Measurements from ENCODE around the gene SCAF4.
"Not testable (repeated sequence)": the region's sequence is repeated elsewhere in the genome, so short reads cannot be mapped to it uniquely, and the experiment has no call there.

Gene SCAF4

DNA sequence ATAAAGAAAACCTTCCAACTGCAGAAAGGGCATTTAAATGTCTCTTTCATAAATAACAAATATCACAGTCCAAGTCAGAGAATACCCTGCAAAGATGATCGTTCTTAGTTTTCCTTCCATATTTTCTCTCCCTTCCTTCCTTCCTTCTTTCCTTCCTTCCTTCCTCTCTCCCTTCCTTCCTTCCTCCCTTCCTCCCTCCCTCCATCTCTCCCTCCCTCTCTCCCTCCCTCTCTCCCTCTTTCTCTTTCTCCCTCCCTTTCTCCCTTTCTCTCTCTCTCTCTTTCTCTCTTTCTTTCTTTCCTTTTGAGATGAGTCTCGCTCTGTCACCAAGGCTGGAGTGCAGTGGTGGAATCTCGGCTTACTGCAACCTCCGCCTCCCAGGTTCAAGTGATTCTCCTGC lies 29.0 kb upstream of the SCAF4 start:
- TF ChIP-seq TAF1 (IDR thresholded peaks at IDR 0.05; ENCODE audit: borderline replicate concordance, low read depth, low read length) (no peak), POLR2AphosphoS5 (IDR thresholded peaks at IDR 0.05; ENCODE audit: low read depth, low read length) (no peak), POLR2A (IDR thresholded peaks at IDR 0.05; ENCODE audit: low read depth, low read length) (no peak)
- DNase-seq (ENCODE audit: insufficient read length) (no peak), FAIRE-seq (no peak)

DNA sequence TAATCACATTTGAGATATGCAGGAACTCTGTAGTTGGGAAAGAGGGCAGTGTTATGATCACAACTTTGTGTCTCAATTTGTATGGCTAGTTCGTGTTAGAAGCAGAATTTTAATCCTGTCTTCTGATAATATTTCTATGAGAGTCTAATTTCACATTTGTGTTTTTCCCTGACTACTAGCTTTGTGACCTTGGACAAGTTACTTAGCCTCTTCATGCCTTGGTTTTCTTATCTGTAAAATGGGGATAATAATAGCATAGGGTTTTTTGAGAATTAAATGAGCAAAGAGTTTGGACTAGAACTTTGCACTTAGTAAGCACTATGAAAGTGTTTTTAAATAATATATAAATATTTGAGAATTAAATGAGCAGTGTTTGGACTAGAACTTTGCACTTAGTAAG lies 24.9 kb upstream of the SCAF4 start:
- TF ChIP-seq POLR2AphosphoS5 (IDR thresholded peaks at IDR 0.05; ENCODE audit: low read depth, low read length) (no peak), TAF1 (IDR thresholded peaks at IDR 0.05; ENCODE audit: borderline replicate concordance, low read depth, low read length) (no peak), POLR2A (IDR thresholded peaks at IDR 0.05; ENCODE audit: low read depth, low read length) (no peak)
- DNase-seq (ENCODE audit: insufficient read length) (no peak), FAIRE-seq (no peak)

DNA sequence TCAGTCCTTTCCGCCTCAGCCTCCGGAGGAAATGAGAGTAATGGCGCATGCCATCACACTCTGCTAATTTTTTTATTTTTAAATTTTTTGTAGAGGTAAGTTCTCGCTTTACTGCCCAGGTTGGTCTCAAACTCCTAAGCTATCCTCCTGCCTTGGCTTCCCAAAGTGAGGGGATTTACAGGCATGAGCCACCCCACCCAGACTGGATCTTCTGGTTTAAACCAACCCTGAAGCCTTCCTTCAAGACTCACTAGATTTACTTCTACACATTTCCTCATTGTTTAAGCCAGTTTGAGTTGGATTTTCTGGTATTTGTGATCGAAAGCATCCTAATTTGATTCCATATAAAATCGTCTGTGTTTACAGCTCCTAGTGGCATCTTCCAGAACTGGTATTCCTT lies 23.1 kb upstream of the SCAF4 start:
- TF ChIP-seq POLR2A (IDR thresholded peaks at IDR 0.05; ENCODE audit: low read depth, low read length) = no peak
- TF ChIP-seq TAF1 (IDR thresholded peaks at IDR 0.05; ENCODE audit: borderline replicate concordance, low read depth, low read length) = no peak
- TF ChIP-seq POLR2AphosphoS5 (IDR thresholded peaks at IDR 0.05; ENCODE audit: low read depth, low read length) = no peak
- FAIRE-seq (no peak), DNase-seq (ENCODE audit: insufficient read length) (no peak)

DNA sequence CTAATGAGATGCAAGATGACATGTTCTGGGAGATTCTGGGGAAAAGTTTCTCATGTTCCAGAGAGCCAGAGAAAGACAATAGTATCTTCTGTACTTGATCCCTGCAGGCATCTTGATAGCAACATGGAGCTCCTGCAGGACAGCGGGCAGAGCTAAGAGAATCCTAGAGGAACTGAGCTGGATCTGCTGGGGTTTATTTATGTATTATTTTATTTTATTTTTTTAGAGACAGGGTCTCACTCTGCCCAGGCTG lies 22.7 kb upstream of the SCAF4 start:
- TF ChIP-seq POLR2AphosphoS5 (IDR thresholded peaks at IDR 0.05; ENCODE audit: low read depth, low read length) = no peak
- no peak for TF ChIP-seq POLR2A (IDR thresholded peaks at IDR 0.05; ENCODE audit: low read depth, low read length)
- no peak for TF ChIP-seq TAF1 (IDR thresholded peaks at IDR 0.05; ENCODE audit: borderline replicate concordance, low read depth, low read length)
- no peak for DNase-seq (ENCODE audit: insufficient read length)
- FAIRE-seq = no peak

DNA sequence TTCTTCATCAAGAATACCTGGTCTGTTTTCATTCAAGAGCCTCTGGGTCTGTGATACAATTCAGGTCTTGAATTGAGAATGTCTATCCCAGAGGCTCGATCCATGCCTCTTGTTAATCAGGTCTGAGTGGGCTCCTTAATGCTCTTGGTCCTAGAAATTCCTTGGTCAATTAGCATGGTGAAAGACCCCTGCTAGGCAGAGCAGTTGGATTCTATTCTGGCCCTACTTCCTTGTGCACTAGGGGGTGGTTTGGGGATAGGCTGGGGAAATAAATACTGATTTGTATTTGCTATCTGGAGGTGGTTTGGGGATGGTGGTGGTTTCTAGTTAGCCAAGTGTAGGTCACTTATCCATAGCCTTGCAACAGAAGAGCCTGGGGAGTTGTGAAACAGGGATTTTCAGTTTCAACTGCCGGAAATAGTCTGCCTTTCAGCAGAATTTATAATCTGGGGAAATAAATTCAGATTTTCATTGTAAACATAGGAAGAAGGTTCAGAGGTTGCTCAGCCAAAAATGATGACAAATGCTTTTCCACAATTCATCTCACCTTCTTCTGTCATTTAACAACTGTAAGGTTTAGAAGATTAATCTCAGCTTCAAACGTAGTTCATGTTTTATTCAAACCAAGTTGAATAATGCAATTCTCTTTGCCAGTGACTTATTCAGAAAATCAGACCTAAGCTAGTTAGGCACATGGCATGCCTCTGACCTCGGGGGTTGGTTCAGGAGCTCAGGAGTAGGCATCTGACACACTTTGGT lies 22.2 kb upstream of the SCAF4 start:
- TF ChIP-seq TAF1 (IDR thresholded peaks at IDR 0.05; ENCODE audit: borderline replicate concordance, low read depth, low read length) (no peak), POLR2A (IDR thresholded peaks at IDR 0.05; ENCODE audit: low read depth, low read length) (no peak), POLR2AphosphoS5 (IDR thresholded peaks at IDR 0.05; ENCODE audit: low read depth, low read length) (no peak)
- no peak for DNase-seq (ENCODE audit: insufficient read length)
- FAIRE-seq = no peak

DNA sequence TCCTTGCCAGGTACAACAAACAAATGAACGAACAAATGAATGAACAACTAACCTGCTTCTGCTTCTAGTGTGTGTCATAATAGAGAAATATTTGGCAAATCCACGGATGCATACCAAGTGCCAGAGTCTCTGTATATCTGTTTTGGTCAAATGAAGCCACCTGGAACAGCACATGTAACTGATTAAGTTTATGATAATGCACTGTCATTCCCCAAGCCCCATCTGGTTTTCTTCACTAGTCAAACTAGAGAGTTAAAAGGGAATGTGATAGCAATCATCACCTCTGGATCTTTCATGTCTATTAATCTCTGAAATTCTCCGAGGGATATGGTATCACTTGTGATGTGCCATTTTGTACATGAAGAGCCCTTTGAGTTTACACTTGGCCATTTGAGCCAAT lies 21.0 kb upstream of the SCAF4 start:
- FAIRE-seq (no peak), DNase-seq (ENCODE audit: insufficient read length) (no peak)
- TF ChIP-seq TAF1 (IDR thresholded peaks at IDR 0.05; ENCODE audit: borderline replicate concordance, low read depth, low read length) = no peak
- no peak for TF ChIP-seq POLR2A (IDR thresholded peaks at IDR 0.05; ENCODE audit: low read depth, low read length)
- TF ChIP-seq POLR2AphosphoS5 (IDR thresholded peaks at IDR 0.05; ENCODE audit: low read depth, low read length) = no peak

DNA sequence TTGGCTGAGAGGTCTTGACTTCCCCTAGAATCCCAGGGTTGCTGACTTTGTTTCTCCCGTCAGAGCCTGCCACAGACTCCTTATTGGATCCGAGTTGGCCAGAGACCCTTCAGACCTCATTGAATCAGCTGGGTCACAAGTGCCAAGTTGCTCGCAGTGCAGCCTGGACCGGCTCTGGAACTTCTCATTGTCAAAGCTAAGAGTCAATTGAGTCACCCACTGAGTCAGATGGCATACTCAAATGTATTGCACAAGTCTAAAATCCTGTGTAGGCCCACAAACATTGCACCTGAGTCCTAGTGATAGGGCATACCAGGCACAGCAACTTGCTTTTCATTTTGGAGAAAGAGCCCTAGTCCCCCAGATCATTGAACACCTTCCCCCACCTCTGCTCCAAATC lies 20.4 kb upstream of the SCAF4 start:
- DNase-seq (ENCODE audit: insufficient read length) (no peak), FAIRE-seq (no peak)

DNA sequence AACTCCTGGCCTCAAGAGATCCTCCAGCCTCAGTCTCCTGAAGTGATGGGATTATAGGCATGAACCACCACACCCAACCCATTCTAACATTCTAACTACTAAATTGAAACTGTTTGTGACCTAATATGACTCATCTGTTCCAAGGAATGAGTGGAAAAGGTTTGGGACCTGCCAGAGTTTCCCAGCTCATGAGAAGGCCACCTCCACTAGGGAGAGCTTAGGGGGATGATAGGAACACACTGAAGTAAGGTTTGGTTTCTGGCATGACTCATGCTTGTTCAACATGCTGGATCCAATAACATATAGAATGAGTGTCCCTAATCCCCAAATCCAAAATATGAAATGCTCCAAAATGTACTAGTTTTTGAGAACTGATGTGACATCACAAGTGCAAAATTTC lies 18.9 kb upstream of the SCAF4 start:
- no peak for DNase-seq (ENCODE audit: insufficient read length)
- FAIRE-seq = no peak
- no peak for TF ChIP-seq TAF1 (IDR thresholded peaks at IDR 0.05; ENCODE audit: borderline replicate concordance, low read depth, low read length)

More for the DNA sequence above, 20.4 kb upstream of the SCAF4 start:
- TF ChIP-seq TAF1 (IDR thresholded peaks at IDR 0.05; ENCODE audit: borderline replicate concordance, low read depth, low read length) = no peak
- no peak for TF ChIP-seq POLR2A (IDR thresholded peaks at IDR 0.05; ENCODE audit: low read depth, low read length)
- TF ChIP-seq POLR2AphosphoS5 (IDR thresholded peaks at IDR 0.05; ENCODE audit: low read depth, low read length) = no peak

DNA sequence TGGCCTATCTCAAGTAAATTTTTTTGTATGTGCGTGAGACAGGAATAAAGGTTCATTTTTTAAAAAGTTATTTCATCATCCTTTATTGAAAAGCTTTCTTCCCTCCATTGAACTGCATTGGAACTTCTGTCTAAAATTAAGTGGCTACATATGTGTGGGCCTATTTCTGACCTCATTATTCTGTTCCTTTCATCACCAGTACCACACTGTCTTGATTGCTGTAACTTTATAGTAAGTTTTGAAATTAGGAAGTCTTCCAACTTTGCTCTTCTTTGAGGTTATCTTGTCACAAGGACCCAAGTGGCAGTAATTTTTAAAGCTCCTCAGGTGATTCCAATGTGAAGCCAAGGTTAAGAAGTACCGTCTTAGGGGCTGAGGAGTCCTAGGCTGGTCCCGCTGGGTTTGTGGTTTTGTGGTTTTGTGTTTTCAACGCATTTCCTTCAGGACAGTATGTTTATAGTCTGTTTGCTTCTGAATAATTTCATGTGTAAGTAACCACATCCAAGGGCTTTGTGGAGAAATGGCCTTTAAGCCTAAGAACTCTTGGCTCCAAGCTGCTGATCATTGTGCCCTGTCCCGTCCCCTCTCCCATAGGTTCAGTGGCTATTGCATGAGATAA lies 12.4 kb upstream of the SCAF4 start:
- no peak for TF ChIP-seq POLR2AphosphoS5 (IDR thresholded peaks at IDR 0.05; ENCODE audit: low read depth, low read length)
- TF ChIP-seq POLR2A (IDR thresholded peaks at IDR 0.05; ENCODE audit: low read depth, low read length) = no peak
- TF ChIP-seq TAF1 (IDR thresholded peaks at IDR 0.05; ENCODE audit: borderline replicate concordance, low read depth, low read length) = no peak
- no peak for FAIRE-seq
- DNase-seq (ENCODE audit: insufficient read length) = no peak

DNA sequence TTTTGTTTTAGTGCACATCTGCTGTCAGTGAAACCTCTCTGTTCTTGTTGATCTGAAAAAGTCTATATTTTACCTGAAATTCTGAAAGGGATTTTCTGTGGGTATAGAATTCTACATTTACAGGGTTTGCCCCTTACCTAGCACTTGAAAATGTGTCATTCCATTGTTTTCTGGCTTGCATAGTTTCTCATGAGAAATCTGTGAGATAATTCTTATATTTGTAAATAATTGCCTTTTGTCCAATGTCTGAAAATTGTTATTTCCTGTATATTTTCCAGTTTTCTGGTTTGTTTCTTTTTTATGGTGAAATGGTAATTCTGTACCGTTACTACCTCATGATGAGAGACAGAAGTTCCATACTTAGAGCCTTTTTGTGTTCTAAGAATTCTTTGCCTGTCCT lies 11.8 kb upstream of the SCAF4 start:
- FAIRE-seq (no peak), DNase-seq (ENCODE audit: insufficient read length) (no peak)
- TF ChIP-seq POLR2AphosphoS5 (IDR thresholded peaks at IDR 0.05; ENCODE audit: low read depth, low read length) (no peak), TAF1 (IDR thresholded peaks at IDR 0.05; ENCODE audit: borderline replicate concordance, low read depth, low read length) (no peak), POLR2A (IDR thresholded peaks at IDR 0.05; ENCODE audit: low read depth, low read length) (no peak)

DNA sequence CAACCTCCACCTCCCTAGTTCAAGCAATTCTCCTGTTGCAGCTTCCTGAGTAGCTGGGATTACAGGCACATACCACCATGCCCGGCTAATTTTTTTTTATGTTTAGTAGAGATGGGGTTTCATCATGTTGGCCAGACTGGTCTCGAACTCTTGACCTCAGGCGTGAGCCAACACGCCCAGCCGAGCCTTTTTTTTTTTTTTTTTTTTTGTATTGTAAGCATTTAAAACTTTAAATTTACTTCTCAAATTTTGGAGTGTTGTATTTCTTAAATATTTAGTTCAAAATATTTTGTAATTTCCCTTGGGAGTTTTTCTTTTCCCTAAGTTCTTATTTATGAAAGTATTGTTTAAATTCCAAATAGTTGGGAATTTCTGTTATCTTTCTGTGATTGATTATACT lies 9.2 kb upstream of the SCAF4 start:
- TF ChIP-seq POLR2AphosphoS5 (IDR thresholded peaks at IDR 0.05; ENCODE audit: low read depth, low read length) = no peak
- no peak for TF ChIP-seq POLR2A (IDR thresholded peaks at IDR 0.05; ENCODE audit: low read depth, low read length)
- no peak for TF ChIP-seq TAF1 (IDR thresholded peaks at IDR 0.05; ENCODE audit: borderline replicate concordance, low read depth, low read length)
- FAIRE-seq (no peak), DNase-seq (ENCODE audit: insufficient read length) (no peak)

DNA sequence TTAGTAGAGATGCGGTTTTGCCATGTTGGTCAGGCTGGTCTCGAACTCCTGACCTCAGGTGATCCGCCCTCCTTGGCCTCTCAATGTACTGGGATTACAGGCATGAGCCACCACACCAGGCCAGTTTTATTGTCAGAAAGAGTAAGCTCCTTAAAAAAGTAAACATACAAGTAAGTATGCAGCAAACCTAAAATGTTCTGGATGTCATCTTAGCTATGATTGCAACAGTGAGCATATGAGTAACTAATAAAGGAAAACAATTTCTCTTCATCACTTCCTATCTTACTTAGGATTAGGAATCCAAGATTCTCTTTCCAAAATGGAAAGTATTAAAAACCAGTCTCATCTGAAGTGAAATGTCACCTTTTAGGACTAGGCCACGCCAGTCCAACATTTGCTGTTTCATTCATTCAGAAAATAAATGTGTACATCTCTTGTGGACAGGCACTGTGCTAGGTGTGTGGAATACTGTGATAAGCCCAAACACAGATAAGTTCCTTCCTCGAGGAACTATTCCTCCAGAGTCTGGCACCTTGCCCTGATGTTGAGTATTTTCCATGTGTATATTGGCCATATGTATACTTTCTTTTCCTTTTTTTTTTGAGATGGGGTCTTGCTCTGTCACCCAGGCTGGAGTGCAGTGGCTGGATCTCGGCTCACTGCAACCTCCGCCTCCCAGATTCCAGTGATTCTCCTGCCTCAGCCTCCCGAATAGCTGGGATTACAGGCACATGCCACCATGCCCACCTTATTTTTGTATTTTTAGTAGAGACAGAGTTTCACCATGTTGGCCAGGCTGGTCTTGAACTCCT lies 5.9 kb upstream of the SCAF4 start:
- DNase-seq (ENCODE audit: insufficient read length); FAIRE-seq: not testable (repeated sequence)
